CD4-positive, alpha-beta T cell (primary cell): Measurements from ENCODE around the gene MYH14. TPM values are rescaled to one million over a fixed set of nuclear protein-coding genes. Genes with fewer than 3 reads are reported as not detected.

Source experiments
- ATAC-seq: fragments of 200-7000 bp; cut with Tn5 transposase; one replicate; pipeline ENCODE4 v1.10.0; 2022; ENCODE audit warnings: mild to moderate bottlenecking; ENCODE audit not compliant: poor library complexity
- CTCF ChIA-PET: fragments of 350-600 bp; sonication (Branson Sonifier 250); formaldehyde crosslinking; loops from one replicate; lab custom pipeline; 2021; ENCODE audit warnings: antibody characterized with exemption, inconsistent platforms; lab: Charles Lee
- POLR2A ChIA-PET: fragments of 350-600 bp; sonication (Branson Sonifier 250); formaldehyde crosslinking; loops from one replicate; lab custom pipeline; 2021; ENCODE audit warnings: antibody characterized with exemption, inconsistent platforms; lab: Charles Lee
- DNase-seq, 14 experiments: peaks; one replicate each; pipeline ENCODE4 v3.0.0-alpha.2; 2013 to 2020; ENCODE audit warnings: mixed read lengths in 2 of 14
- H3K27ac ChIP-seq, 2 donors: one replicate each; pipeline versions ENCODE4 v1.5.1 to v1.7.0; 2013; ENCODE audit warnings: low read length in 2 of 2, low read depth in 1 of 2, mild to moderate bottlenecking in 1 of 2
- H3K27me3 ChIP-seq, 2 experiments: 1 replicate in 1 of 2; 2 replicates in 1 of 2; pipeline versions ENCODE4 v1.6.1 to v1.7.0; 2013; ENCODE audit warnings: low read length in 2 of 2, control low read depth in 1 of 2, mild to moderate bottlenecking in 1 of 2, moderate library complexity in 1 of 2; ENCODE audit not compliant: insufficient read depth in 2 of 2, control insufficient read depth in 1 of 2
- H3K36me3 ChIP-seq: one replicate; pipeline ENCODE4 v1.6.1; 2013; ENCODE audit warnings: low read length, control low read depth; ENCODE audit not compliant: insufficient read depth
- H3K4me1 ChIP-seq: one replicate; pipeline ENCODE4 v1.6.1; 2013; ENCODE audit warnings: low read length, control low read depth; ENCODE audit not compliant: insufficient read depth
- H3K4me3 ChIP-seq: one replicate; pipeline ENCODE4 v1.5.1; 2013; ENCODE audit warnings: mild to moderate bottlenecking, low read length, moderate library complexity
- H3K9me3 ChIP-seq, 2 experiments: 1 replicate in 1 of 2; 2 replicates in 1 of 2; pipeline versions ENCODE4 v1.6.1 to v1.7.0; 2013; ENCODE audit warnings: low read length in 2 of 2, mild to moderate bottlenecking in 2 of 2, control low read depth in 1 of 2, moderate library complexity in 1 of 2; ENCODE audit not compliant: control insufficient read depth in 1 of 2, insufficient read depth in 1 of 2
- H3K27ac Mint-ChIP-seq: one replicate; pipeline ENCODE4 v1.8.0; 2020; ENCODE audit warnings: mixed read lengths
- H3K27me3 Mint-ChIP-seq: one replicate; pipeline ENCODE4 v1.8.0; 2021; ENCODE audit warnings: mixed read lengths
- H3K36me3 Mint-ChIP-seq: one replicate; pipeline ENCODE4 v1.8.0; 2021; ENCODE audit warnings: low read depth, mixed read lengths
- H3K4me1 Mint-ChIP-seq: one replicate; pipeline ENCODE4 v1.8.0; 2021; ENCODE audit warnings: low read depth, mixed read lengths
- H3K4me3 Mint-ChIP-seq: one replicate; pipeline ENCODE4 v1.8.0; 2020; ENCODE audit warnings: mild to moderate bottlenecking, mixed read lengths
- H3K9me3 Mint-ChIP-seq: one replicate; pipeline ENCODE4 v1.8.0; 2020; ENCODE audit warnings: mixed read lengths
- CTCF ChIP-seq: fragments of 200-600 bp; IDR thresholded peaks from one replicate; pipeline ENCODE4 v1.8.0; 2022; ENCODE audit warnings: antibody characterized with exemption, mild to moderate bottlenecking
- intact Hi-C, 2 experiments: fragments of 100-400 bp; cut with DNase I in 1 of 2; cut with micrococcal nuclease in 1 of 2; formaldehyde crosslinking; loops; one replicate each; pipeline versions ENCODE4 v1.15.1 to v1.9.0; 2023 to 2025; cut with DNase I, micrococcal nuclease
- total RNA-seq, 174 experiments: library from RNA in 2 of 174; stranded (reverse) in 2 of 174; gene quantifications; one replicate each; pipeline ENCODE4 v1.2.3 and lab custom pipeline; 2021 to 2026

Gene MYH14
- total RNA-seq, 2 experiments from 2014 or later = not detected

- Histone ChIP-seq H3K27me3 (peaks cover 0 to 6% of the 10 kb centered on the region in 2 experiments), H3K9me3 (peaks cover 0 to 10% of the 10 kb centered on the region in 2 experiments), H3K36me3 (no peaks in the 10 kb centered on the region), H3K27ac (no peak overlapping the region), H3K4me3 (no peak overlapping the region), H3K4me1 (no peaks in the 10 kb centered on the region)
- no peak overlapping the region for H3K27ac Mint-ChIP-seq
- H3K4me1 Mint-ChIP-seq = no peaks in the 10 kb centered on the region
- no peak overlapping the region for H3K4me3 Mint-ChIP-seq
- intact Hi-C loops = no loop called here
- H3K9me3 Mint-ChIP-seq = no peaks in the 10 kb centered on the region
- ATAC-seq (no peak), DNase-seq (no peak)
- no peaks in the 10 kb centered on the region for H3K36me3 Mint-ChIP-seq
- no peak for TF ChIP-seq CTCF
- ChIA-PET CTCF (interaction anchor here (1.7 kb wide), 1 partner anchor 21 kb away, joined by 3 read pairs; no protein-coding TSS in a partner anchor), POLR2A (no interaction called here)
- H3K27me3 Mint-ChIP-seq = peaks cover 20% of the 10 kb centered on the region
Observed at GRCh38 chr19:50273821-50274220, 70.4 kb downstream of the MYH14 start.

GRCh38 chr19:50275577-50276368 lies 72.4 kb downstream of the MYH14 start:
- DNase-seq = no peak
- CTCF ChIA-PET = no interaction called here
- no peaks in the 10 kb centered on the region for H3K36me3 ChIP-seq

GRCh38 chr19:50276370-50277063 lies 73.1 kb downstream of the MYH14 start:
- no peaks in the 10 kb centered on the region for H3K36me3 ChIP-seq
- Mint-ChIP-seq H3K4me1 (no peaks in the 10 kb centered on the region), H3K27ac (no peak overlapping the region), H3K36me3 (no peaks in the 10 kb centered on the region), H3K9me3 (no peaks in the 10 kb centered on the region), H3K4me3 (no peak overlapping the region), H3K27me3 (peaks cover 18% of the 10 kb centered on the region)
- ATAC-seq = no peak
- H3K9me3 ChIP-seq = peaks cover 0 to 10% of the 10 kb centered on the region in 2 experiments
- H3K4me1 ChIP-seq = no peaks in the 10 kb centered on the region
- no peak for DNase-seq
- no peak for TF ChIP-seq CTCF
- ChIA-PET POLR2A (no interaction called here), CTCF (no interaction called here)
- H3K27ac ChIP-seq = no peak overlapping the region
- no peak overlapping the region for H3K4me3 ChIP-seq
- intact Hi-C loops = no loop called here
- peaks cover 0 to 8% of the 10 kb centered on the region in 2 experiments for H3K27me3 ChIP-seq

More at GRCh38 chr19:50275577-50276368, 72.4 kb downstream of the MYH14 start:
- Histone ChIP-seq H3K27ac (no peak overlapping the region), H3K4me1 (no peaks in the 10 kb centered on the region), H3K27me3 (peaks cover 0 to 8% of the 10 kb centered on the region in 2 experiments), H3K9me3 (peaks cover 0 to 10% of the 10 kb centered on the region in 2 experiments), H3K4me3 (no peak overlapping the region)
- no peak for ATAC-seq
- POLR2A ChIA-PET = no interaction called here
- H3K27ac Mint-ChIP-seq = no peak overlapping the region
- H3K36me3 Mint-ChIP-seq = no peaks in the 10 kb centered on the region
- H3K27me3 Mint-ChIP-seq = peaks cover 18% of the 10 kb centered on the region
- no peak for TF ChIP-seq CTCF
- no peaks in the 10 kb centered on the region for H3K9me3 Mint-ChIP-seq
- H3K4me1 Mint-ChIP-seq = no peaks in the 10 kb centered on the region
- intact Hi-C loops = no loop called here
- no peak overlapping the region for H3K4me3 Mint-ChIP-seq
